HL-60 (cell line): Measurements from ENCODE around the gene ERVMER34-1.

Experiments used
- DNase-seq, 2 experiments: peaks; one replicate each; pipeline ENCODE4 v3.0.0-alpha.2; 2010 to 2020; ENCODE audit warnings: low read depth in 1 of 2, low spot score in 1 of 2
- H3K27ac ChIP-seq: fragments of 250-450 bp; sonication (Bioruptor Pico); replicated peaks from 2 replicates; pipeline ENCODE4 v1.5.1; 2020; ENCODE audit warnings: mild to moderate bottlenecking, moderate library complexity
- H3K27me3 ChIP-seq: fragments of 250-450 bp; sonication (Bioruptor Pico); 2 replicates; pipeline ENCODE4 v1.5.1; 2021; ENCODE audit warnings: mild to moderate bottlenecking, moderate library complexity; ENCODE audit not compliant: insufficient read depth, poor library complexity, severe bottlenecking
- H3K4me3 ChIP-seq: replicated peaks from 2 replicates; pipeline ENCODE4 v1.5.1; 2011; ENCODE audit warnings: mild to moderate bottlenecking, control low read depth, low read length; ENCODE audit not compliant: insufficient read depth
- GABPA ChIP-seq: IDR thresholded peaks from 2 replicates; pipeline ENCODE4 v1.6.1; 2012; ENCODE audit warnings: low read depth
- POLR2AphosphoS5 ChIP-seq: IDR thresholded peaks from 2 replicates; pipeline ENCODE4 v1.6.1; 2012; ENCODE audit warnings: low read depth
- SPI1 ChIP-seq: IDR thresholded peaks from 2 replicates; pipeline ENCODE4 v1.6.1; 2012; ENCODE audit warnings: low read depth, mild to moderate bottlenecking, borderline replicate concordance
- long read RNA-seq: library from polyadenylated mRNA; unstranded; transcript quantifications from one replicate; pipeline ENCODE4 v2.0.0, GENCODE V29; 2020
- TF ChIP-seq, protein P1 (sequence below): IDR thresholded peaks from 2 replicates; pipeline ENCODE4 v1.6.1; 2012; ENCODE audit warnings: low read depth; ENCODE audit not compliant: insufficient replicate concordance
- TF ChIP-seq, protein P2 (sequence below): IDR thresholded peaks from one replicate; pipeline ENCODE4 v1.5.1; 2011; ENCODE audit warnings: low read length, control low read depth, inconsistent platforms; ENCODE audit not compliant: insufficient read depth

The ERVMER34-1 gene, protein sequence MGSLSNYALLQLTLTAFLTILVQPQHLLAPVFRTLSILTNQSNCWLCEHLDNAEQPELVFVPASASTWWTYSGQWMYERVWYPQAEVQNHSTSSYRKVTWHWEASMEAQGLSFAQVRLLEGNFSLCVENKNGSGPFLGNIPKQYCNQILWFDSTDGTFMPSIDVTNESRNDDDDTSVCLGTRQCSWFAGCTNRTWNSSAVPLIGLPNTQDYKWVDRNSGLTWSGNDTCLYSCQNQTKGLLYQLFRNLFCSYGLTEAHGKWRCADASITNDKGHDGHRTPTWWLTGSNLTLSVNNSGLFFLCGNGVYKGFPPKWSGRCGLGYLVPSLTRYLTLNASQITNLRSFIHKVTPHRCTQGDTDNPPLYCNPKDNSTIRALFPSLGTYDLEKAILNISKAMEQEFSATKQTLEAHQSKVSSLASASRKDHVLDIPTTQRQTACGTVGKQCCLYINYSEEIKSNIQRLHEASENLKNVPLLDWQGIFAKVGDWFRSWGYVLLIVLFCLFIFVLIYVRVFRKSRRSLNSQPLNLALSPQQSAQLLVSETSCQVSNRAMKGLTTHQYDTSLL
- long read RNA-seq: 0 reads

DNA sequence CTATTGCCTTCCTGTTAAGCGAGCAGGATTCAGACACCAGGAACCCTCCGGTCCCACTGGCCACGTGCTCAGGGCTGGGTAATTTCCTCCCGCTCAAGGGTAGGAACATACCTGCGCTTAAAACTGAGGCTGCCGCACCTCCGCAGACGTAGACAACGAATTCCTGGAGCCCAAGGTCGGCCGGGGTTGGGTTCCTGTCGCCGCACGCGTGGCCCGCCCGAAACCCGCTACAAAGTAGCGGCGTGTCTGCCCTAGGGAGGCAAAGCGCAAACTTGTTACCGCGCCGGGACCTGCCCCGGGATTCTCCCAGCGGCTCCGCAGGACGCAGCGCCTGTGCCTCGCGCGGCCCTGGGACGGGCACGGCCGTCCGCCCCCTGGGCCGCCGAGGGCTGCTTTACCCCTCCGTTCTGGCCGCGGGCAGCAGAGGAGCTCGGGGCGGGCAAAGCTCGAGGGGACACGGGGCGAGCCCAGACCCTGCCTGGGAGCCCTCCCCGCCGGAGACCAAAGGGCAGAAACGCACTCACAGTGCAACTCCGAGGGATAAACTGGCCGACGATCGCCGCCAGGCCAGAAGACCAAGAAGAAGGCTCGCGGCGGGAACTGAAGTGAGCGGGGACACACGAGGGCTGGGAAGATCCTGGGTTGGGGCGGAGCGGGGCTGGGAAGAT, at the start of gene ERVMER34-1:
Gene ERVMER34-1 (minus strand): TSS at position 607 of the 668 bp plus-strand sequence. CDS start 5,905 bp downstream, outside the sequence.
- Histone ChIP-seq H3K27ac (no peak within 1 kb of the TSS), H3K27me3 (peaks cover 30% of the 10 kb centered on the region), H3K4me3 (no peak within 1 kb of the TSS)
- no peak for DNase-seq
- no peak for TF ChIP-seq SPI1
- no peak for TF ChIP-seq POLR2AphosphoS5
- TF ChIP-seq, protein P1, sequence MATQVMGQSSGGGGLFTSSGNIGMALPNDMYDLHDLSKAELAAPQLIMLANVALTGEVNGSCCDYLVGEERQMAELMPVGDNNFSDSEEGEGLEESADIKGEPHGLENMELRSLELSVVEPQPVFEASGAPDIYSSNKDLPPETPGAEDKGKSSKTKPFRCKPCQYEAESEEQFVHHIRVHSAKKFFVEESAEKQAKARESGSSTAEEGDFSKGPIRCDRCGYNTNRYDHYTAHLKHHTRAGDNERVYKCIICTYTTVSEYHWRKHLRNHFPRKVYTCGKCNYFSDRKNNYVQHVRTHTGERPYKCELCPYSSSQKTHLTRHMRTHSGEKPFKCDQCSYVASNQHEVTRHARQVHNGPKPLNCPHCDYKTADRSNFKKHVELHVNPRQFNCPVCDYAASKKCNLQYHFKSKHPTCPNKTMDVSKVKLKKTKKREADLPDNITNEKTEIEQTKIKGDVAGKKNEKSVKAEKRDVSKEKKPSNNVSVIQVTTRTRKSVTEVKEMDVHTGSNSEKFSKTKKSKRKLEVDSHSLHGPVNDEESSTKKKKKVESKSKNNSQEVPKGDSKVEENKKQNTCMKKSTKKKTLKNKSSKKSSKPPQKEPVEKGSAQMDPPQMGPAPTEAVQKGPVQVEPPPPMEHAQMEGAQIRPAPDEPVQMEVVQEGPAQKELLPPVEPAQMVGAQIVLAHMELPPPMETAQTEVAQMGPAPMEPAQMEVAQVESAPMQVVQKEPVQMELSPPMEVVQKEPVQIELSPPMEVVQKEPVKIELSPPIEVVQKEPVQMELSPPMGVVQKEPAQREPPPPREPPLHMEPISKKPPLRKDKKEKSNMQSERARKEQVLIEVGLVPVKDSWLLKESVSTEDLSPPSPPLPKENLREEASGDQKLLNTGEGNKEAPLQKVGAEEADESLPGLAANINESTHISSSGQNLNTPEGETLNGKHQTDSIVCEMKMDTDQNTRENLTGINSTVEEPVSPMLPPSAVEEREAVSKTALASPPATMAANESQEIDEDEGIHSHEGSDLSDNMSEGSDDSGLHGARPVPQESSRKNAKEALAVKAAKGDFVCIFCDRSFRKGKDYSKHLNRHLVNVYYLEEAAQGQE: no peak
- TF ChIP-seq GABPA: no peak
- TF ChIP-seq, protein P2, sequence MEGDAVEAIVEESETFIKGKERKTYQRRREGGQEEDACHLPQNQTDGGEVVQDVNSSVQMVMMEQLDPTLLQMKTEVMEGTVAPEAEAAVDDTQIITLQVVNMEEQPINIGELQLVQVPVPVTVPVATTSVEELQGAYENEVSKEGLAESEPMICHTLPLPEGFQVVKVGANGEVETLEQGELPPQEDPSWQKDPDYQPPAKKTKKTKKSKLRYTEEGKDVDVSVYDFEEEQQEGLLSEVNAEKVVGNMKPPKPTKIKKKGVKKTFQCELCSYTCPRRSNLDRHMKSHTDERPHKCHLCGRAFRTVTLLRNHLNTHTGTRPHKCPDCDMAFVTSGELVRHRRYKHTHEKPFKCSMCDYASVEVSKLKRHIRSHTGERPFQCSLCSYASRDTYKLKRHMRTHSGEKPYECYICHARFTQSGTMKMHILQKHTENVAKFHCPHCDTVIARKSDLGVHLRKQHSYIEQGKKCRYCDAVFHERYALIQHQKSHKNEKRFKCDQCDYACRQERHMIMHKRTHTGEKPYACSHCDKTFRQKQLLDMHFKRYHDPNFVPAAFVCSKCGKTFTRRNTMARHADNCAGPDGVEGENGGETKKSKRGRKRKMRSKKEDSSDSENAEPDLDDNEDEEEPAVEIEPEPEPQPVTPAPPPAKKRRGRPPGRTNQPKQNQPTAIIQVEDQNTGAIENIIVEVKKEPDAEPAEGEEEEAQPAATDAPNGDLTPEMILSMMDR: no peak

DNA sequence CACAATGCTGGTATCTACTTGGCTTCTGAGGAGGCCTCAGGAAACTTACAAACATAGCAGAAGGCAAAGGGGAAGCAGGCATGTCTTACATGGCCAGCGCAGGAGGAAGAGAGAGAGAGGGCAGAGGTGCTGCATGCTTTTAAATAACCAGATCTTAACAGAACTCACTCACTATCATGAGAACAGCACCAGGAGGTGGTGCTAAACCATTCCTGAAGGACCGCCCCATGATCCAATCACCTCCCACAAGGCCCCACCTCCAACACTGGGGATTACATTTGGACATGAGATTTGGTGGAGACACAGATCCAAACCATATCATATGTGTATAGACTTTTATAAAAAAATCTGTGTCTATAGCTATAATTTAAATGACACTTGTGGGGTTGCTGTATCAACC, 48.6 kb upstream of the ERVMER34-1 start:
- DNase-seq: no peak
- Histone ChIP-seq H3K4me3 (no peak overlapping the region), H3K27ac (no peak overlapping the region), H3K27me3 (no peaks in the 10 kb centered on the region)
- TF ChIP-seq, protein P2: no peak
- TF ChIP-seq, protein P1: no peak
- no peak for TF ChIP-seq GABPA
- TF ChIP-seq SPI1: no peak
- no peak for TF ChIP-seq POLR2AphosphoS5

DNA sequence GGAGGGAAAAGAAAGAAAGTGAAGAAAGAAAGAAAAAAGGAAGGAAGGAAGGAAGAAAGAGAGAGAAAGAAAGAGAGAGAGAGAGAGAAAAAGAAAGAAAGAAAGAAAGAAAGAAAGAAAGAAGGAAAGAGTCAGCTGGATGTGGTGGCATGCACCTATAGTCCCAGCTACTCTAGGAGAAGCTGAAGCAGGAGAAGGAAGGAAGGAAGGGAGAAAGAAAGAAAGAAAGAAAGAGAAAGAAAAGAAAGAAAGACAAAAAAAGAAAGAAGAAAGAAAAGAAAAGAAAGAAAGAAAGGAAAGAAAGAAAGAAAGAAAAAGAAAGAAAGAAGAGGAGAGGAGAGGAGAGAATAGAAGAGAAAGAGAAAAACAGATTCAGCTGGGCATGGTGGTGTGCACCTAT, 44.3 kb upstream of the ERVMER34-1 start:
- DNase-seq: no peak
- Histone ChIP-seq H3K27ac (no peak overlapping the region), H3K4me3 (no peak overlapping the region), H3K27me3 (no peaks in the 10 kb centered on the region)
- TF ChIP-seq, protein P1: no peak
- TF ChIP-seq GABPA (no peak), SPI1 (no peak), POLR2AphosphoS5 (no peak)
- TF ChIP-seq, protein P2: no peak
